IMR-90 (cell line): ENCODE measurements around the gene ZNF264. TPM values are rescaled to one million over a fixed set of nuclear protein-coding genes. Genes with fewer than 3 reads are reported as not detected.

Experiments
- ATAC-seq: fragments of 200-7000 bp; cut with Tn5 transposase; 2 replicates; pipeline ENCODE4 v1.9.1; 2020; ENCODE audit warnings: low read depth, mild to moderate bottlenecking, moderate library complexity
- BruUV-seq: library from RNA; stranded (reverse); fragments of 400-500 nt; replicated peaks from 2 replicates; lab custom pipeline; 2021; lab: Mats Ljungman, UMichigan
- CTCF ChIA-PET: fragments of 300-600 bp; formaldehyde crosslinking; extraction: SDS; loops from one replicate; lab custom pipeline; 2021; ENCODE audit warnings: antibody characterized with exemption; lab: Yijun Ruan, JAX
- POLR2A ChIA-PET: fragments of 300-600 bp; sonication (Branson Sonifier 250); formaldehyde crosslinking; loops from one replicate; lab custom pipeline; 2022; ENCODE audit warnings: antibody characterized with exemption; ENCODE audit not compliant: unreplicated experiment; lab: Charles Lee
- DNase-seq: peaks from one replicate; pipeline ENCODE4 v3.0.0; 2013
- H2AFZ ChIP-seq: replicated peaks from 2 replicates; pipeline ENCODE3; 2013; ENCODE audit warnings: low read length, mild to moderate bottlenecking; ENCODE audit not compliant: poor library complexity
- H2AK5ac ChIP-seq: 2 replicates; pipeline ENCODE4 v1.6.1; 2013; ENCODE audit warnings: low read depth, low read length, inconsistent platforms
- H2AK9ac ChIP-seq: replicated peaks from 2 replicates; pipeline ENCODE3; 2013; ENCODE audit warnings: mild to moderate bottlenecking, low read depth, low read length, moderate library complexity; ENCODE audit not compliant: poor library complexity
- H2BK120ac ChIP-seq: 2 replicates; pipeline ENCODE4 v1.6.1; 2013; ENCODE audit warnings: low read depth, low read length, inconsistent platforms
- H2BK15ac ChIP-seq: 3 replicates; pipeline ENCODE4 v1.6.1; 2013; ENCODE audit warnings: low read depth, low read length, inconsistent platforms
- H2BK20ac ChIP-seq: 2 replicates; pipeline ENCODE4 v1.6.1; 2013; ENCODE audit warnings: low read depth, mild to moderate bottlenecking, inconsistent platforms, low read length, moderate library complexity
- H2BK5ac ChIP-seq: 2 replicates; pipeline ENCODE4 v1.6.1; 2013; ENCODE audit warnings: mild to moderate bottlenecking, low read depth, low read length, inconsistent platforms; ENCODE audit not compliant: poor library complexity, severe bottlenecking
- H3K14ac ChIP-seq: replicated peaks from 2 replicates; pipeline ENCODE4 v1.6.1; 2013; ENCODE audit warnings: low read depth, low read length, inconsistent platforms
- H3K18ac ChIP-seq: 2 replicates; pipeline ENCODE4 v1.6.1; 2013; ENCODE audit warnings: low read depth, low read length, control low read depth
- H3K23ac ChIP-seq: 2 replicates; pipeline ENCODE4 v1.6.1; 2013; ENCODE audit warnings: low read depth, low read length, inconsistent platforms
- H3K27ac ChIP-seq: 2 replicates; pipeline ENCODE4 v1.5.1; 2013; ENCODE audit warnings: mild to moderate bottlenecking, control low read depth, low read length; ENCODE audit not compliant: insufficient read depth
- H3K27me3 ChIP-seq: 2 replicates; pipeline ENCODE4 v1.6.1; 2013; ENCODE audit warnings: low read length; ENCODE audit not compliant: control insufficient read depth, insufficient read depth
- H3K36me3 ChIP-seq: 2 replicates; pipeline ENCODE4 v1.6.1; 2013; ENCODE audit warnings: low read length, mixed read lengths; ENCODE audit not compliant: control insufficient read depth, insufficient read depth
- H3K4ac ChIP-seq: 2 replicates; pipeline ENCODE4 v1.6.1; 2013; ENCODE audit warnings: low read depth, low read length, inconsistent platforms
- H3K4me1 ChIP-seq: 2 replicates; pipeline ENCODE4 v1.6.1; 2013; ENCODE audit warnings: low read length, mixed read lengths; ENCODE audit not compliant: control insufficient read depth, insufficient read depth
- H3K4me2 ChIP-seq: 2 replicates; pipeline ENCODE4 v1.6.1; 2013; ENCODE audit warnings: low read depth, mild to moderate bottlenecking, control low read depth, low read length, moderate library complexity
- H3K4me3 ChIP-seq: 2 replicates; pipeline ENCODE4 v1.5.1; 2013; ENCODE audit warnings: low read depth, mild to moderate bottlenecking, control low read depth, low read length, moderate library complexity; ENCODE audit not compliant: insufficient read depth
- H3K56ac ChIP-seq: 2 replicates; pipeline ENCODE4 v1.6.1; 2013; ENCODE audit warnings: low read length, inconsistent platforms; ENCODE audit not compliant: insufficient read depth; ENCODE audit errors: extremely low read depth
- H3K79me1 ChIP-seq, 2 experiments: 2 replicates each; pipeline ENCODE4 v1.6.1; 2013; ENCODE audit warnings: low read length in 2 of 2, inconsistent platforms in 1 of 2, low read depth in 1 of 2
- H3K9ac ChIP-seq: 2 replicates; pipeline ENCODE4 v1.6.1; 2013; ENCODE audit warnings: low read depth, low read length, control low read depth
- H3K9me1 ChIP-seq: 2 replicates; pipeline ENCODE4 v1.6.1; 2013; ENCODE audit warnings: low read length, inconsistent platforms; ENCODE audit not compliant: insufficient read depth
- H3K9me3 ChIP-seq: 2 replicates; pipeline ENCODE4 v1.6.1; 2013; ENCODE audit warnings: low read length; ENCODE audit not compliant: control insufficient read depth, insufficient read depth
- H4K20me1 ChIP-seq: 2 replicates; pipeline ENCODE4 v1.6.1; 2013; ENCODE audit warnings: low read length, inconsistent platforms; ENCODE audit not compliant: insufficient read depth
- H4K5ac ChIP-seq: 2 replicates; pipeline ENCODE4 v1.6.1; 2013; ENCODE audit warnings: mild to moderate bottlenecking, low read depth, low read length, control low read depth
- H4K8ac ChIP-seq, 2 experiments: 2 replicates each; pipeline ENCODE4 v1.6.1; 2013; ENCODE audit warnings: low read depth in 2 of 2, low read length in 2 of 2, control low read depth in 1 of 2, inconsistent platforms in 1 of 2
- H4K91ac ChIP-seq: 2 replicates; pipeline ENCODE4 v1.6.1; 2013; ENCODE audit warnings: low read depth, low read length, inconsistent platforms; ENCODE audit not compliant: insufficient read depth
- BHLHE40 ChIP-seq: fragments of 150-350 bp; IDR thresholded peaks from 2 replicates; pipeline ENCODE4 v1.6.1; 2016; ENCODE audit warnings: mild to moderate bottlenecking, low read depth, low read length
- FOS ChIP-seq: fragments of 150-350 bp; IDR thresholded peaks from 2 replicates; pipeline ENCODE4 v1.6.1; 2016; ENCODE audit warnings: low read depth, low read length
- MAFK ChIP-seq: IDR thresholded peaks from 2 replicates; pipeline ENCODE4 v1.6.1; 2012; ENCODE audit warnings: low read depth, low read length, improper control_type of control experiment
- MXI1 ChIP-seq: IDR thresholded peaks from 2 replicates; pipeline ENCODE4 v1.6.1; 2012; ENCODE audit warnings: low read depth, mild to moderate bottlenecking, low read length, moderate library complexity, borderline replicate concordance
- NFE2L2 ChIP-seq: fragments of 150-350 bp; IDR thresholded peaks from 2 replicates; pipeline ENCODE4 v1.6.1; 2016; ENCODE audit warnings: low read depth, mild to moderate bottlenecking, low read length
- POLR2A ChIP-seq: IDR thresholded peaks from 2 replicates; pipeline ENCODE4 v1.6.1; 2012; ENCODE audit warnings: mild to moderate bottlenecking, low read depth, low read length
- RAD21 ChIP-seq: IDR thresholded peaks from 2 replicates; pipeline ENCODE4 v1.6.1; 2012; ENCODE audit warnings: low read length, improper control_type of control experiment
- RFX5 ChIP-seq: IDR thresholded peaks from 2 replicates; pipeline ENCODE4 v1.8.0; 2012; ENCODE audit warnings: low read depth, mild to moderate bottlenecking, low read length, moderate library complexity
- SMC3 ChIP-seq: fragments of 150-350 bp; IDR thresholded peaks from 2 replicates; pipeline ENCODE4 v1.6.1; 2016; ENCODE audit warnings: low read depth, mild to moderate bottlenecking, antibody characterized with exemption, low read length, moderate library complexity
- whole genome bisulfite sequencing, 2 experiments: methylation state at CpG; one replicate each; pipeline versions ENCODE4 v1.1.5 to v1.1.7; 2013; ENCODE audit warnings: missing lambda C conversion rate in 2 of 2; ENCODE audit not compliant: insufficient read length in 1 of 2; ENCODE audit errors: extremely low coverage in 2 of 2; 5-methylcytosine and 5-hydroxymethylcytosine counted together
- dilution Hi-C: fragments of 300-500 bp; cut with HindIII; formaldehyde crosslinking; loops from one replicate; pipeline ENCODE4 v1.14.3; 2018; ENCODE audit warnings: low sequenced_read_pairs; ENCODE audit not compliant: unreplicated experiment
- in situ Hi-C: fragments of 300-500 bp; cut with MboI; formaldehyde crosslinking; loops from 3 replicates; pipeline ENCODE4 v1.14.3; 2019; ENCODE audit warnings: low sequenced_read_pairs, inconsistent platforms, mixed read lengths
- intact Hi-C: fragments of 100-400 bp; cut with micrococcal nuclease; formaldehyde crosslinking; loops from 2 replicates; pipeline ENCODE4 v1.10.0; 2022
- polyA plus RNA-seq, 3 experiments: library from polyadenylated mRNA; depleted of rRNA; stranded (reverse); fragments of >200 nt; gene quantifications; 2 replicates each; pipeline ENCODE4 v1.2.3, GENCODE V29; 2012; ENCODE audit warnings: low replicate concordance in 1 of 3
- total RNA-seq: library from RNA; depleted of rRNA; stranded (reverse); fragments of >200 nt; gene quantifications from 2 replicates; pipeline ENCODE4 v1.2.3, GENCODE V29; 2012
- TF ChIP-seq, protein P1 (sequence below): conservative IDR thresholded peaks from 2 replicates; pipeline ENCODE4 v1.5.1; 2012; ENCODE audit warnings: mild to moderate bottlenecking, low read depth, low read length, improper control_type of control experiment

The ZNF264 gene
- total and polyA plus RNA-seq, 2 of the 4 experiments (the other 2 are of a cell fraction) = 3.5 to 31.9 TPM

DNA sequence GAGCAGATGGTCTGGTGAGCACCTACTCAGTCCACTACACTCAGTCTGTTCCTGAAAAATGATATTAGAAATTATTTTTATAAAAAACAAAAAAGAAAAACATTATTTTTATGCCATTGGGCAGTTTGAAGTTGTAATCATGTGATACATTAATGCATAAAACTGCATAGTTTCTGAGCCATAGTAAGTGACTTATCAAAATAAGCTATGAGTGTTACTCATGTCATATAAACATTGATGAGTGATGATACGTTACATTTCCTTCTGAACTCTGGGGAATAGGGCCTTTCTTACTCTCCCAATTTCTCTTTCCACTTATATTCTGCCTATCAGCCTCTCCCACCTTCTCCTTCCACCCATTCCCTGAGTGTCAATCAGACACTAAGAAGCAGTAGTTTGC is 58.0 kb downstream of the ZNF264 start:
- no TSS peak for BruUV-seq
- H3K79me1 ChIP-seq = peaks cover 47 to 67% of the 10 kb centered on the region in 2 experiments
- H3K14ac ChIP-seq = 0 out of 2 replicates have a peak overlapping the region, but pooled peaks have one; percentile 65
- no peak overlapping the region for H3K27ac ChIP-seq
- H2AK5ac ChIP-seq = peak overlapping the region; percentile 43; the same call in 1 of the 2 replicates
- 0 out of 2 replicates have a peak overlapping the region, but pooled peaks have one; percentile 5 for H4K91ac ChIP-seq
- no peak overlapping the region for H4K5ac ChIP-seq
- no peaks in the 10 kb centered on the region; the same call in 1 of the 2 replicates for H3K9me3 ChIP-seq
- H3K56ac ChIP-seq = no peak overlapping the region
- H3K18ac ChIP-seq = no peak overlapping the region; the same call in 1 of the 2 replicates
- peak overlapping the region; percentile 57 for H3K4ac ChIP-seq
- ChIA-PET POLR2A (no interaction called here), CTCF (no interaction called here)
- H3K4me3 ChIP-seq = no peak overlapping the region
- H3K36me3 ChIP-seq = peaks cover 70% of the 10 kb centered on the region
- no peak overlapping the region for H3K9ac ChIP-seq
- intact Hi-C loops (no loop called here), in situ Hi-C loops (no loop called here), dilution Hi-C loops (no loop called here)
- peak overlapping the region in 1 of 2 experiments; percentile 62; a peak in 1 of 4 replicates for H4K8ac ChIP-seq
- WGBS, 2 experiments = no CpG with 5 or more reads among the region's 1 CpG
- H3K4me2 ChIP-seq = peak overlapping the region; percentile 19; the same call in 1 of the 2 replicates
- no peak overlapping the region for H2BK15ac ChIP-seq
- H3K23ac ChIP-seq = 0 out of 2 replicates have a peak overlapping the region, but pooled peaks have one; percentile 41
- peaks cover 11% of the 10 kb centered on the region; the same call in 1 of the 2 replicates for H4K20me1 ChIP-seq
- H2BK20ac ChIP-seq = no peak overlapping the region
- no peak overlapping the region for H2BK120ac ChIP-seq
- peaks cover 2% of the 10 kb centered on the region for H3K4me1 ChIP-seq
- H3K27me3 ChIP-seq = no peaks in the 10 kb centered on the region
- DNase-seq (peak; percentile 47), ATAC-seq (peak; percentile 51)
- H2AK9ac ChIP-seq = no peak overlapping the region
- TF ChIP-seq RFX5 (no peak), BHLHE40 (no peak), SMC3 (no peak), FOS (no peak), RAD21 (no peak), NFE2L2 (no peak), MAFK (no peak), MXI1 (no peak), POLR2A (no peak)
- TF ChIP-seq, protein P1, sequence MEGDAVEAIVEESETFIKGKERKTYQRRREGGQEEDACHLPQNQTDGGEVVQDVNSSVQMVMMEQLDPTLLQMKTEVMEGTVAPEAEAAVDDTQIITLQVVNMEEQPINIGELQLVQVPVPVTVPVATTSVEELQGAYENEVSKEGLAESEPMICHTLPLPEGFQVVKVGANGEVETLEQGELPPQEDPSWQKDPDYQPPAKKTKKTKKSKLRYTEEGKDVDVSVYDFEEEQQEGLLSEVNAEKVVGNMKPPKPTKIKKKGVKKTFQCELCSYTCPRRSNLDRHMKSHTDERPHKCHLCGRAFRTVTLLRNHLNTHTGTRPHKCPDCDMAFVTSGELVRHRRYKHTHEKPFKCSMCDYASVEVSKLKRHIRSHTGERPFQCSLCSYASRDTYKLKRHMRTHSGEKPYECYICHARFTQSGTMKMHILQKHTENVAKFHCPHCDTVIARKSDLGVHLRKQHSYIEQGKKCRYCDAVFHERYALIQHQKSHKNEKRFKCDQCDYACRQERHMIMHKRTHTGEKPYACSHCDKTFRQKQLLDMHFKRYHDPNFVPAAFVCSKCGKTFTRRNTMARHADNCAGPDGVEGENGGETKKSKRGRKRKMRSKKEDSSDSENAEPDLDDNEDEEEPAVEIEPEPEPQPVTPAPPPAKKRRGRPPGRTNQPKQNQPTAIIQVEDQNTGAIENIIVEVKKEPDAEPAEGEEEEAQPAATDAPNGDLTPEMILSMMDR = no peak
- H2AFZ ChIP-seq = no peak overlapping the region
- peaks cover 7% of the 10 kb centered on the region; the same call in 1 of the 2 replicates for H3K9me1 ChIP-seq
- peak overlapping the region; percentile 50 for H2BK5ac ChIP-seq
